A549 (cell line): ENCODE measurements around the gene MTHFSD. TPM values are rescaled to one million over a fixed set of nuclear protein-coding genes. Genes with fewer than 3 reads are reported as not detected.

ENCODE experiments used
- ATAC-seq, 2 experiments: fragments of 200-7000 bp in 1 of 2; fragments of >200 bp in 1 of 2; cut with Nextera tagmentation in 1 of 2; cut with Tn5 transposase in 1 of 2; 3 replicates each; pipeline versions ENCODE4 v1.8.0 to v1.9.1; 2018 to 2020; ENCODE audit warnings: mild to moderate bottlenecking in 1 of 2, moderate library complexity in 1 of 2
- CTCF ChIA-PET: fragments of 300-600 bp; sonication (Branson Sonifier 250); formaldehyde crosslinking; extraction: SDS; loops from one replicate; lab custom pipeline; 2021; ENCODE audit warnings: antibody characterized with exemption, inconsistent platforms; lab: Yijun Ruan, JAX
- POLR2A ChIA-PET: fragments of 350-600 bp; formaldehyde crosslinking; extraction: SDS; loops from one replicate; lab custom pipeline; 2021; ENCODE audit warnings: antibody characterized with exemption, inconsistent platforms; lab: Yijun Ruan, JAX
- DNase-seq, 2 experiments: peaks; one replicate each; pipeline versions ENCODE4 v3.0.0 to v3.0.0-alpha.2; 2011 to 2016; ENCODE audit warnings: low read depth in 1 of 2, low spot score in 1 of 2
- FAIRE-seq: peaks from 2 replicates; lab custom pipeline; 2011; peaks lifted over from hg19 to GRCh38; lab: Jason Lieb, UNC
- H3K27ac ChIP-seq, 2 experiments: fragments of >200 bp; sonication (Bioruptor Twin); formaldehyde crosslinking; 3 replicates each; pipeline ENCODE4 v1.5.1; 2016 to 2017
- H3K4me1 ChIP-seq: fragments of >200 bp; sonication (Bioruptor Twin); formaldehyde crosslinking; 3 replicates; pipeline ENCODE4 v1.6.1; 2016
- H3K4me2 ChIP-seq: fragments of >200 bp; sonication (Bioruptor Twin); formaldehyde crosslinking; 3 replicates; pipeline ENCODE4 v1.6.1; 2016
- H3K4me3 ChIP-seq: fragments of >200 bp; sonication (Bioruptor Twin); formaldehyde crosslinking; 3 replicates; pipeline ENCODE4 v1.5.1; 2016
- H3K9me3 ChIP-seq: fragments of >200 bp; sonication (Bioruptor Twin); formaldehyde crosslinking; 3 replicates; pipeline ENCODE4 v1.6.1; 2016
- BHLHE40 ChIP-seq: IDR thresholded peaks from 2 replicates; pipeline ENCODE4 v1.6.1; 2012; ENCODE audit warnings: low read depth, low read length, inconsistent platforms
- CBX2 ChIP-seq: fragments of 200-600 bp; sonication (generic); IDR thresholded peaks from 2 replicates; pipeline ENCODE4 v1.6.1; 2016; ENCODE audit warnings: low read depth, mild to moderate bottlenecking, borderline replicate concordance
- E2F6 ChIP-seq: IDR thresholded peaks from 2 replicates; pipeline ENCODE4 v1.6.1; 2012; ENCODE audit warnings: low read depth, borderline replicate concordance
- EHMT2 ChIP-seq: fragments of 200-600 bp; sonication (generic); IDR thresholded peaks from 2 replicates; pipeline ENCODE4 v1.6.1; 2016; ENCODE audit warnings: antibody characterized with exemption, low read depth, mild to moderate bottlenecking, moderate library complexity
- GATA3 ChIP-seq: IDR thresholded peaks from 2 replicates; pipeline ENCODE4 v1.6.1; 2012; ENCODE audit warnings: borderline replicate concordance
- HDAC2 ChIP-seq: fragments of 200-600 bp; sonication (generic); IDR thresholded peaks from 2 replicates; pipeline ENCODE4 v1.6.1; 2016
- HES2 ChIP-seq: fragments of >200 bp; sonication (Bioruptor Twin); formaldehyde crosslinking; IDR thresholded peaks from 2 replicates; pipeline ENCODE4 v1.6.1; 2016
- HMGXB4 ChIP-seq: fragments of 250-450 bp; sonication (Bioruptor Pico); IDR thresholded peaks from 2 replicates; pipeline ENCODE4 v1.5.0; 2021; ENCODE audit warnings: mild to moderate bottlenecking, moderate library complexity, borderline replicate concordance
- HOXA7 ChIP-seq: fragments of 250-450 bp; sonication (Bioruptor Pico); IDR thresholded peaks from 2 replicates; pipeline ENCODE4 v1.5.0; 2020; ENCODE audit warnings: mild to moderate bottlenecking, moderate library complexity
- HOXB5 ChIP-seq: fragments of 250-450 bp; sonication (Bioruptor Pico); IDR thresholded peaks from 2 replicates; pipeline ENCODE4 v1.5.0; 2020; ENCODE audit warnings: mild to moderate bottlenecking, moderate library complexity
- JUN ChIP-seq, 2 experiments: fragments of >200 bp; sonication (Bioruptor Twin); formaldehyde crosslinking; IDR thresholded peaks; 2 replicates in 1 of 2; 3 replicates in 1 of 2; pipeline ENCODE4 v1.6.1; 2016 to 2017
- MYC ChIP-seq: IDR thresholded peaks from 2 replicates; pipeline ENCODE4 v1.6.1; 2012; ENCODE audit warnings: mild to moderate bottlenecking, inconsistent platforms, low read length, improper control_type of control experiment, borderline replicate concordance
- NPAS2 ChIP-seq: fragments of 250-450 bp; sonication (Bioruptor Pico); IDR thresholded peaks from 2 replicates; pipeline ENCODE4 v1.8.0; 2022; ENCODE audit warnings: mild to moderate bottlenecking, moderate library complexity, borderline replicate concordance
- POLR2A ChIP-seq: IDR thresholded peaks from 2 replicates; pipeline ENCODE4 v1.6.1; 2012; ENCODE audit warnings: mild to moderate bottlenecking, low read length
- POLR2AphosphoS2 ChIP-seq: conservative IDR thresholded peaks from 2 replicates; pipeline ENCODE4 v1.6.1; 2012; ENCODE audit warnings: low read length, improper control_type of control experiment, inconsistent platforms
- RAD21 ChIP-seq, 2 experiments: fragments of >200 bp in 1 of 2; sonication (Bioruptor Twin) in 1 of 2; formaldehyde crosslinking in 1 of 2; IDR thresholded peaks in 1 of 2; conservative IDR thresholded peaks in 1 of 2; 2 replicates in 1 of 2; 3 replicates in 1 of 2; pipeline ENCODE4 v1.6.1; 2012 to 2018; ENCODE audit warnings: inconsistent platforms in 1 of 2
- RARB ChIP-seq: fragments of 250-450 bp; sonication (Bioruptor Pico); IDR thresholded peaks from 2 replicates; pipeline ENCODE4 v1.8.0; 2021; ENCODE audit warnings: mild to moderate bottlenecking, moderate library complexity
- RCOR1 ChIP-seq: fragments of 150-350 bp; IDR thresholded peaks from 2 replicates; pipeline ENCODE4 v1.6.1; 2014; ENCODE audit warnings: antibody characterized with exemption, low read length, low read depth
- RNF2 ChIP-seq: fragments of 200-600 bp; sonication (generic); IDR thresholded peaks from 2 replicates; pipeline ENCODE4 v1.6.1; 2016; ENCODE audit warnings: low read depth, mild to moderate bottlenecking, antibody characterized with exemption, moderate library complexity, borderline replicate concordance
- SMC3 ChIP-seq: fragments of >200 bp; sonication (Bioruptor Twin); formaldehyde crosslinking; IDR thresholded peaks from 3 replicates; pipeline ENCODE4 v1.6.1; 2018; ENCODE audit warnings: inconsistent platforms
- ZFP36 ChIP-seq: fragments of 450-650 bp; IDR thresholded peaks from 2 replicates; pipeline ENCODE4 v1.6.1; 2014; ENCODE audit warnings: borderline replicate concordance; ENCODE audit not compliant: partially characterized antibody
- ZSCAN20 ChIP-seq: fragments of 250-450 bp; sonication (Bioruptor Pico); IDR thresholded peaks from 2 replicates; pipeline ENCODE4 v1.8.0; 2022; ENCODE audit warnings: mild to moderate bottlenecking, moderate library complexity
- WGBS: methylation state at CpG from one replicate; pipeline ENCODE4 v1.1.6; 2017; ENCODE audit errors: missing lambda C conversion rate; 5-methylcytosine and 5-hydroxymethylcytosine counted together
- polyA plus RNA-seq, 4 experiments: library from polyadenylated mRNA; depleted of rRNA in 3 of 4; stranded (reverse); fragments of >200 nt; fragmentation: RNase III in 1 of 4; extraction: RNeasy Plus Mini Kit Qiagen cat#74134 plus additional on column Dnase treatment in 1 of 4; gene quantifications; 2 replicates in 3 of 4; 3 replicates in 1 of 4; pipeline ENCODE4 v1.2.3, GENCODE V29; 2011 to 2017

MTHFSD gene
- polyA plus RNA-seq, 2 of the 4 experiments (the other 2 are of a cell fraction): 13.1 to 16.9 TPM

GRCh38 chr16:86492961-86493629 is 61.9 kb downstream of the MTHFSD start (continued):
- TF ChIP-seq POLR2A: no peak
- TF ChIP-seq ZSCAN20: no peak

GRCh38 chr16:86492267-86492960 is 62.6 kb downstream of the MTHFSD start:
- Histone ChIP-seq H3K4me1 (no peaks in the 10 kb centered on the region), H3K4me3 (no peak overlapping the region), H3K27ac (no peak overlapping the region), H3K9me3 (peaks cover 4% of the 10 kb centered on the region; the same call in 1 of the 3 replicates), H3K4me2 (no peak overlapping the region)
- 0% methylated on average over 4 of the region's 4 CpGs for WGBS
- ChIA-PET POLR2A (no interaction called here), CTCF (interaction anchor here (1.1 kb wide), 1 partner anchor 28 kb away, joined by 3 read pairs; no protein-coding TSS in a partner anchor)
- TF ChIP-seq E2F6 (no peak), HOXB5 (CRISPR knock-in tag) (no peak), RNF2 (no peak), HOXA7 (CRISPR knock-in tag) (no peak), EHMT2 (no peak), HDAC2 (no peak), SMC3 (no peak), HMGXB4 (CRISPR knock-in tag) (no peak), JUN (IDR thresholded peaks at IDR 0.05) (no peak), MYC (no peak), POLR2AphosphoS2 (no peak), HES2 (no peak)
- ATAC-seq (no peak), FAIRE-seq (no peak), DNase-seq (no peak)

GRCh38 chr16:86491640-86492023 is 63.4 kb downstream of the MTHFSD start:
- H3K9me3 ChIP-seq: peaks cover 4% of the 10 kb centered on the region; the same call in 1 of the 3 replicates
- no peak overlapping the region for H3K4me3 ChIP-seq
- no peak overlapping the region for H3K27ac ChIP-seq
- FAIRE-seq: no peak
- no peak for ATAC-seq
- TF ChIP-seq ZFP36 (no peak), BHLHE40 (no peak), CBX2 (no peak), HOXA7 (CRISPR knock-in tag) (no peak), NPAS2 (CRISPR knock-in tag) (no peak), GATA3 (no peak), RARB (no peak), RAD21 (conservative IDR thresholded peaks at IDR 0.05 in 1 of 2, IDR thresholded peaks at IDR 0.05 in 1 of 2) (no peak), HES2 (no peak), POLR2AphosphoS2 (no peak), HMGXB4 (CRISPR knock-in tag) (no peak), RCOR1 (no peak), MYC (no peak)
- no peak for DNase-seq
- H3K4me1 ChIP-seq: no peaks in the 10 kb centered on the region
- 12% methylated on average over 7 of the region's 7 CpGs for WGBS
- no peak overlapping the region for H3K4me2 ChIP-seq
- POLR2A ChIA-PET: no interaction called here
- CTCF ChIA-PET: interaction anchor here (1.1 kb wide), 1 partner anchor 28 kb away, joined by 3 read pairs; no protein-coding TSS in a partner anchor
